SK-N-SH (cell line): Measurements from ENCODE around the gene CCDC88C.

Experiments
- CTCF ChIP-seq: fragments of 200-600 bp; sonication (generic); IDR thresholded peaks from 2 replicates; pipeline ENCODE4 v1.6.1; 2017; ENCODE audit warnings: antibody characterized with exemption, mild to moderate bottlenecking, moderate library complexity
- ELF1 ChIP-seq: IDR thresholded peaks from 2 replicates; pipeline ENCODE4 v1.4.0; 2012
- EP300 ChIP-seq, 2 experiments: IDR thresholded peaks; 2 replicates each; pipeline versions ENCODE4 v1.4.0 to v1.6.1; 2012; ENCODE audit warnings: borderline replicate concordance in 1 of 2, low read depth in 1 of 2, low read length in 1 of 2
- EZH2phosphoT487 ChIP-seq: fragments of 200-600 bp; sonication (generic); IDR thresholded peaks from 2 replicates; pipeline ENCODE4 v1.6.1; 2017; ENCODE audit warnings: low read depth, mixed run types, mild to moderate bottlenecking, antibody characterized with exemption, moderate library complexity, borderline replicate concordance
- MAX ChIP-seq: IDR thresholded peaks from 2 replicates; pipeline ENCODE4 v1.4.0; 2012; ENCODE audit warnings: low read depth
- MXI1 ChIP-seq: IDR thresholded peaks from 2 replicates; pipeline ENCODE4 v1.6.1; 2012; ENCODE audit warnings: mild to moderate bottlenecking, low read depth, low read length, improper control_type of control experiment
- POLR2AphosphoS5 ChIP-seq: IDR thresholded peaks from 2 replicates; pipeline ENCODE4 v1.6.1; 2012; ENCODE audit warnings: low read depth, low read length
- RCOR1 ChIP-seq: fragments of 150-350 bp; IDR thresholded peaks from 2 replicates; pipeline ENCODE4 v1.6.1; 2017; ENCODE audit warnings: antibody characterized with exemption, low read length
- TAF1 ChIP-seq: IDR thresholded peaks from 2 replicates; pipeline ENCODE4 v1.6.1; 2012; ENCODE audit warnings: low read depth, mild to moderate bottlenecking, low read length, moderate library complexity, borderline replicate concordance
- USF2 ChIP-seq: fragments of 150-350 bp; IDR thresholded peaks from 2 replicates; pipeline ENCODE4 v1.6.1; 2017; ENCODE audit warnings: antibody characterized with exemption, low read length, low read depth, borderline replicate concordance
- ZBTB33 ChIP-seq: IDR thresholded peaks from 2 replicates; pipeline ENCODE4 v1.4.0; 2012; ENCODE audit warnings: low read depth, borderline replicate concordance

GRCh38 chr14:91371011-91371989 lies 46.3 kb downstream of the CCDC88C start:
- TF ChIP-seq MXI1, result no peak
- no peak for TF ChIP-seq USF2
- no peak for TF ChIP-seq CTCF
- no peak for TF ChIP-seq MAX
- no peak for TF ChIP-seq ELF1
- no peak for TF ChIP-seq EZH2phosphoT487
- no peak for TF ChIP-seq RCOR1
- no peak for TF ChIP-seq EP300 (IDR thresholded peaks at IDR 0.05; ENCODE audit: borderline replicate concordance in 1 of 2, low read depth in 1 of 2, low read length in 1 of 2)
- TF ChIP-seq POLR2AphosphoS5, result no peak
- no peak for TF ChIP-seq ZBTB33
- no peak for TF ChIP-seq TAF1
